GF-D8 (cell line): Measurements from ENCODE around the gene RUSC1.
"Not testable (repeated sequence)": the region's sequence is repeated elsewhere in the genome, so short reads cannot be mapped to it uniquely, and the experiment has no call there.

Source experiments
- DNase-seq: peaks from one replicate; lab custom pipeline; 2025; lab: John Stamatoyannopoulos, UW

RUSC1 gene

GRCh38 chr1:155324037-155324716, 3.5 kb downstream of the RUSC1 start:
- peak; percentile 88 for DNase-seq

- no peak for DNase-seq
These were observed 4.3 kb downstream of the RUSC1 start for GRCh38 chr1:155324717-155325602.

- DNase-seq, result no peak
These were observed 4.9 kb downstream of the RUSC1 start for GRCh38 chr1:155325603-155325893.

GRCh38 chr1:155326020-155326526, 5.4 kb downstream of the RUSC1 start:
- DNase-seq, result no peak

GRCh38 chr1:155326631-155327037, 5.9 kb downstream of the RUSC1 start:
- no peak for DNase-seq

- no peak for DNase-seq
These were observed 7.3 kb downstream of the RUSC1 start for GRCh38 chr1:155327981-155328380.

GRCh38 chr1:155328856-155329255, 8.2 kb downstream of the RUSC1 start:
- DNase-seq, result not testable (repeated sequence)

- DNase-seq, result no peak
These were observed 9.4 kb downstream of the RUSC1 start for GRCh38 chr1:155329980-155330598.

GRCh38 chr1:155334962-155335361, 14.3 kb downstream of the RUSC1 start:
- DNase-seq, result no peak

- no peak for DNase-seq
These were observed 18.9 kb downstream of the RUSC1 start for GRCh38 chr1:155339515-155340097.

GRCh38 chr1:155342842-155343241, 22.1 kb downstream of the RUSC1 start:
- DNase-seq, result no peak

- no peak for DNase-seq
These were observed 31.9 kb downstream of the RUSC1 start for GRCh38 chr1:155352631-155353030.

- no peak for DNase-seq
These were observed 39.4 kb downstream of the RUSC1 start for GRCh38 chr1:155360051-155360450.

GRCh38 chr1:155379180-155379579, 58.5 kb downstream of the RUSC1 start:
- no peak for DNase-seq

- DNase-seq, result no peak
These were observed 59.0 kb downstream of the RUSC1 start for GRCh38 chr1:155379631-155380090.
